HepG2 (cell line): ENCODE results near the gene PDZK1. TPM values are rescaled to one million over a fixed set of nuclear protein-coding genes. Genes with fewer than 3 reads are reported as not detected.
A peak's percentile ranks its signal among the peaks of the same experiment; 100 is the strongest.

Experiments
- HNRNPLL ChIP-seq: fragments of 200-400 bp; formaldehyde crosslinking; IDR thresholded peaks from 2 replicates; pipeline ENCODE4 v1.6.1; 2017; ENCODE audit warnings: mild to moderate bottlenecking, low read depth, low read length; ENCODE audit not compliant: poor library complexity, severe bottlenecking
- ISL2 ChIP-seq: sonication (generic); formaldehyde crosslinking; IDR thresholded peaks from 2 replicates; pipeline ENCODE4 v1.5.0; 2020; ENCODE audit warnings: missing genetic modification reagents
- KLF11 ChIP-seq: IDR thresholded peaks from 2 replicates; pipeline ENCODE4 v1.6.1; 2016; ENCODE audit warnings: missing compliant biosample characterization
- KLF12 ChIP-seq: sonication (generic); formaldehyde crosslinking; IDR thresholded peaks from 2 replicates; pipeline ENCODE4 v1.4.0; 2020; ENCODE audit warnings: missing genetic modification reagents, borderline replicate concordance
- MTA1 ChIP-seq: sonication (generic); formaldehyde crosslinking; IDR thresholded peaks from 2 replicates; pipeline ENCODE4 v1.4.0; 2020; ENCODE audit warnings: missing genetic modification reagents, mild to moderate bottlenecking, borderline replicate concordance
- MYC ChIP-seq: sonication (generic); formaldehyde crosslinking; IDR thresholded peaks from 2 replicates; pipeline ENCODE4 v1.9.0; 2021; ENCODE audit warnings: missing genetic modification reagents, borderline replicate concordance
- NFATC3 ChIP-seq: sonication (generic); formaldehyde crosslinking; IDR thresholded peaks from 2 replicates; pipeline ENCODE4 v1.5.1; 2020; ENCODE audit warnings: mild to moderate bottlenecking, missing genetic modification reagents
- NR2C2 ChIP-seq: sonication (generic); formaldehyde crosslinking; IDR thresholded peaks from 2 replicates; pipeline ENCODE4 v1.4.0; 2020; ENCODE audit warnings: missing genetic modification reagents, mild to moderate bottlenecking, moderate library complexity, borderline replicate concordance
- NR2F6 ChIP-seq, 2 experiments: IDR thresholded peaks; 2 replicates each; pipeline ENCODE4 v1.6.1; 2016; ENCODE audit warnings: antibody characterized with exemption in 1 of 2, mild to moderate bottlenecking in 1 of 2
- PAF1 ChIP-seq: IDR thresholded peaks from 2 replicates; pipeline ENCODE4 v1.6.1; 2016; ENCODE audit warnings: missing genetic modification reagents, missing compliant biosample characterization
- RFXAP ChIP-seq: sonication (generic); formaldehyde crosslinking; IDR thresholded peaks from 2 replicates; pipeline ENCODE4 v1.4.0; 2020; ENCODE audit warnings: missing genetic modification reagents, borderline replicate concordance
- RXRB ChIP-seq: IDR thresholded peaks from 2 replicates; pipeline ENCODE4 v1.6.1; 2016; ENCODE audit warnings: borderline replicate concordance, missing genetic modification reagents, missing compliant biosample characterization
- SALL2 ChIP-seq: sonication (generic); formaldehyde crosslinking; IDR thresholded peaks from 2 replicates; pipeline ENCODE4 v1.8.1; 2023; ENCODE audit warnings: mild to moderate bottlenecking, missing genetic modification reagents, inconsistent platforms
- ZMAT3 ChIP-seq: sonication (generic); formaldehyde crosslinking; conservative IDR thresholded peaks from 2 replicates; pipeline ENCODE4 v1.7.0; 2021; ENCODE audit warnings: missing genetic modification reagents
- ZMYM4 ChIP-seq: sonication (generic); formaldehyde crosslinking; IDR thresholded peaks from 2 replicates; pipeline ENCODE4 v1.8.1; 2023; ENCODE audit warnings: mild to moderate bottlenecking, missing genetic modification reagents
- ZNF331 ChIP-seq: sonication (generic); formaldehyde crosslinking; IDR thresholded peaks from 2 replicates; pipeline ENCODE4 v1.4.0; 2020; ENCODE audit warnings: missing genetic modification reagents
- ZNF501 ChIP-seq: sonication (generic); formaldehyde crosslinking; IDR thresholded peaks from 2 replicates; pipeline ENCODE4 v1.5.1; 2020; ENCODE audit warnings: mild to moderate bottlenecking, moderate library complexity, missing genetic modification reagents
- ZNF567 ChIP-seq: sonication (generic); formaldehyde crosslinking; IDR thresholded peaks from 2 replicates; pipeline ENCODE4 v1.8.1; 2023; ENCODE audit warnings: mild to moderate bottlenecking, missing genetic modification reagents, borderline replicate concordance
- ZNF614 ChIP-seq: IDR thresholded peaks from 2 replicates; pipeline ENCODE4 v1.6.1; 2018; ENCODE audit warnings: missing biosample characterization, missing genetic modification reagents, inconsistent platforms, borderline replicate concordance
- ZNF879 ChIP-seq: sonication (generic); formaldehyde crosslinking; IDR thresholded peaks from 2 replicates; pipeline ENCODE4 v1.8.1; 2023; ENCODE audit warnings: missing genetic modification reagents
- ZSCAN31 ChIP-seq: sonication (generic); formaldehyde crosslinking; IDR thresholded peaks from 2 replicates; pipeline ENCODE4 v1.5.0; 2020; ENCODE audit warnings: low read depth, mild to moderate bottlenecking, missing genetic modification reagents
- polyA plus RNA-seq, 8 experiments: library from polyadenylated mRNA; depleted of rRNA in 3 of 8; stranded (reverse) in 7 of 8; unstranded in 1 of 8; fragments of >200 nt; fragmentation: Illumina TruSeq in 4 of 8; extraction: Trizol in 4 of 8; gene quantifications; 2 replicates each; pipeline versions ENCODE4 v1.2.1 to v1.2.3, GENCODE V29; 2011 to 2016; ENCODE audit warnings: low read depth in 4 of 8, missing spikeins in 1 of 8, mixed read lengths in 1 of 8; ENCODE audit not compliant: insufficient read depth in 1 of 8
- total RNA-seq, 5 experiments: library from RNA; depleted of rRNA; stranded (reverse); fragments of >200 nt; fragmentation: Illumina TruSeq; extraction: Trizol; gene quantifications; 2 replicates each; pipeline ENCODE4 v1.2.3, GENCODE V29; 2016; ENCODE audit warnings: low read depth in 1 of 5
- TF ChIP-seq, protein P1 (sequence below): IDR thresholded peaks from 2 replicates; pipeline ENCODE4 v1.6.1; 2016; ENCODE audit warnings: missing compliant biosample characterization, missing genetic modification reagents, borderline replicate concordance
- TF ChIP-seq, protein P2 (sequence below): sonication (generic); formaldehyde crosslinking; IDR thresholded peaks from 2 replicates; pipeline ENCODE4 v1.5.0; 2020; ENCODE audit warnings: missing genetic modification reagents
- TF ChIP-seq, protein P3 (sequence below): sonication (generic); formaldehyde crosslinking; conservative IDR thresholded peaks from 2 replicates; pipeline ENCODE4 v1.8.0; 2022; ENCODE audit warnings: mild to moderate bottlenecking, moderate library complexity, missing genetic modification reagents

The PDZK1 gene
- total and polyA plus RNA-seq, 2 of the 13 experiments (the other 11 are each of a cell fraction or from before 2014, with no cell fraction given): 16.2 to 46.4 TPM

DNA sequence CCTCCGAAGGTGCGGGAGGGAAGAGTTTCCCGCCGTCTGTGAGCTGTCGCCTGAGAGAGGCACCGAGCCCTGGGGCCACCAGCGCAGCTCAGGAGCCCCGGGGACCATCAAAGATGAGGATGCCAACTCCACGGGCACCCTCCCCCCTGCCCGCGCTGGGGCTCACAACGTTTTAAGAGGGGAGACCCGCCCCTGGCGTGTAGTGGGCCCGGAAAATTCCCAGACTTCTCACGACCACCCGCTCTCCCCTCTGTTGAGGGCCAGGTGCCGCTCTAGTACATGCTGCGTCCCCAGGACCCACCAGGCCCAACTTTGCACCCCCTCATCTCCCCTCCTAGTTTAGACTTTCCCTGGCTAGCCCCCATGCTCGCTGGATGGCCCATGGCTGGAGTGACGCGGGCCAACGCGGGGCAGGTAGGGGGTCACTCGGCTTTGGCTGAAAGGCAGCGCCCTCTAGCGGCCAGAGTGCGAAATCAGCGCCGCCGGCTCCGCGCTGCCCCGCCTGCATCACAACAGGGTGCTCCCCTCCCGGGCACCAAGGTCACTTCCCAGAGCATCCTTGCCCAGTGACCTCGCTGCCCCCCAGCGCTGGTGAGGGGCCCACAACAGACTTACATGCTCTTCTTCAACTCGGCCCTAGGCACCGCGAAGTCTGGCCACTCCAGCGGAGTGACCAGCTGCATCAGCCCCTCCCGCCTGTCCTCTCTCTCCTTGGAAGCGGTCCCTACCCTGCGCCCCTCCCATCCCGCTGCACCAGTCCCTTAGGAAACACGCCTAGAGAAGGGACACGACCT is 13.9 kb upstream of the PDZK1 start (continued):
- TF ChIP-seq, protein P1, sequence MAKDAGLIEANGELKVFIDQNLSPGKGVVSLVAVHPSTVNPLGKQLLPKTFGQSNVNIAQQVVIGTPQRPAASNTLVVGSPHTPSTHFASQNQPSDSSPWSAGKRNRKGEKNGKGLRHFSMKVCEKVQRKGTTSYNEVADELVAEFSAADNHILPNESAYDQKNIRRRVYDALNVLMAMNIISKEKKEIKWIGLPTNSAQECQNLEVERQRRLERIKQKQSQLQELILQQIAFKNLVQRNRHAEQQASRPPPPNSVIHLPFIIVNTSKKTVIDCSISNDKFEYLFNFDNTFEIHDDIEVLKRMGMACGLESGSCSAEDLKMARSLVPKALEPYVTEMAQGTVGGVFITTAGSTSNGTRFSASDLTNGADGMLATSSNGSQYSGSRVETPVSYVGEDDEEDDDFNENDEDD: 0 out of 2 replicates have a peak, but pooled peaks have one; percentile 11
- TF ChIP-seq ZMAT3 (CRISPR knock-in tag) (0 out of 2 replicates have a peak, but pooled peaks have one; percentile 32), ZNF879 (CRISPR knock-in tag) (no peak), SALL2 (CRISPR knock-in tag) (0 out of 2 replicates have a peak, but pooled peaks have one; percentile 35), HNRNPLL (peak; percentile 54), ZNF331 (CRISPR knock-in tag) (0 out of 2 replicates have a peak, but pooled peaks have one; percentile 18), ZNF501 (CRISPR knock-in tag) (peak; percentile 82), MYC (CRISPR knock-in tag) (peak; percentile 48; the same call in 1 of the 2 replicates), ZNF614 (CRISPR knock-in tag) (peak; percentile 24; the same call in 1 of the 2 replicates), RXRB (CRISPR knock-in tag) (0 out of 2 replicates have a peak, but pooled peaks have one; percentile 21), RFXAP (CRISPR knock-in tag) (no peak), ZSCAN31 (CRISPR knock-in tag) (peak; percentile 68; the same call in 1 of the 2 replicates), NFATC3 (CRISPR knock-in tag) (no peak), ZNF567 (CRISPR knock-in tag) (0 out of 2 replicates have a peak, but pooled peaks have one; percentile 57), KLF12 (CRISPR knock-in tag) (no peak), NR2F6 (IDR thresholded peaks at IDR 0.05) (peak; percentile 56), NR2F6 (CRISPR knock-in tag; IDR thresholded peaks at IDR 0.05) (peak; percentile 73), ISL2 (CRISPR knock-in tag) (peak; percentile 33; the same call in 1 of the 2 replicates), PAF1 (CRISPR knock-in tag) (no peak), ZMYM4 (CRISPR knock-in tag) (peak; percentile 46; the same call in 1 of the 2 replicates), KLF11 (CRISPR knock-in tag) (no peak), MTA1 (CRISPR knock-in tag) (peak; percentile 67; the same call in 1 of the 2 replicates), NR2C2 (CRISPR knock-in tag) (peak; percentile 29; the same call in 1 of the 2 replicates)
- TF ChIP-seq, protein P2, sequence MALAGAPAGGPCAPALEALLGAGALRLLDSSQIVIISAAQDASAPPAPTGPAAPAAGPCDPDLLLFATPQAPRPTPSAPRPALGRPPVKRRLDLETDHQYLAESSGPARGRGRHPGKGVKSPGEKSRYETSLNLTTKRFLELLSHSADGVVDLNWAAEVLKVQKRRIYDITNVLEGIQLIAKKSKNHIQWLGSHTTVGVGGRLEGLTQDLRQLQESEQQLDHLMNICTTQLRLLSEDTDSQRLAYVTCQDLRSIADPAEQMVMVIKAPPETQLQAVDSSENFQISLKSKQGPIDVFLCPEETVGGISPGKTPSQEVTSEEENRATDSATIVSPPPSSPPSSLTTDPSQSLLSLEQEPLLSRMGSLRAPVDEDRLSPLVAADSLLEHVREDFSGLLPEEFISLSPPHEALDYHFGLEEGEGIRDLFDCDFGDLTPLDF: 0 out of 2 replicates have a peak, but pooled peaks have one; percentile 27
- TF ChIP-seq, protein P3, sequence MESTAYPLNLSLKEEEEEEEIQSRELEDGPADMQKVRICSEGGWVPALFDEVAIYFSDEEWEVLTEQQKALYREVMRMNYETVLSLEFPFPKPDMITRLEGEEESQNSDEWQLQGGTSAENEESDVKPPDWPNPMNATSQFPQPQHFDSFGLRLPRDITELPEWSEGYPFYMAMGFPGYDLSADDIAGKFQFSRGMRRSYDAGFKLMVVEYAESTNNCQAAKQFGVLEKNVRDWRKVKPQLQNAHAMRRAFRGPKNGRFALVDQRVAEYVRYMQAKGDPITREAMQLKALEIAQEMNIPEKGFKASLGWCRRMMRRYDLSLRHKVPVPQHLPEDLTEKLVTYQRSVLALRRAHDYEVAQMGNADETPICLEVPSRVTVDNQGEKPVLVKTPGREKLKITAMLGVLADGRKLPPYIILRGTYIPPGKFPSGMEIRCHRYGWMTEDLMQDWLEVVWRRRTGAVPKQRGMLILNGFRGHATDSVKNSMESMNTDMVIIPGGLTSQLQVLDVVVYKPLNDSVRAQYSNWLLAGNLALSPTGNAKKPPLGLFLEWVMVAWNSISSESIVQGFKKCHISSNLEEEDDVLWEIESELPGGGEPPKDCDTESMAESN (CRISPR knock-in tag): peak; percentile 39; the same call in 1 of the 2 replicates
